ENCODE results near the gene PRB2. TPM values are rescaled to one million over a fixed set of nuclear protein-coding genes. Genes with fewer than 3 reads are reported as not detected.
"Not testable (repeated sequence)": the region's sequence is repeated elsewhere in the genome, so short reads cannot be mapped to it uniquely, and the experiment has no call there.

PRB2 gene
- total RNA-seq, 1 donor from 2014 or later = not detected

DNA sequence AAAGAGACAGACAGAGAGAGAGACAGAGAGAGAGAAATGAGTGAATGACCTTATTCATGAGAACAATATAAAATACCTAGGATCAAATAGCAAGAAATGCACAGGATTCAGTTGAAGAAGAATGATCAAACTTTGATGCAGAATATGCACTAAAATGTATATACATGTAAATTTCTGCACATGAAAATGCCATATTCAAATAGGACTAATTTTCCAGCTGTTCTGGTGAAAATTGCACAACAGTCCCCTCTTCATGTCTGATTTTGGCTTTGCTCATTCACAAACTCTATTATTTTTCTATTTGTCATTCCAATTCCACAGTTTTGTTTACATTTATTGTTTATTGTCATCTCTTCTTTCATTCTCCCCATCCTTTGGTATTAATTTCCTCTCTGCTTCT, 34.2 kb downstream of the PRB2 start:
- no peak overlapping the region for H3K4me3 ChIP-seq (ENCODE audit: low read depth, low read length)
- no peak for DNase-seq (ENCODE audit: low read depth)
- TF ChIP-seq, protein P1, sequence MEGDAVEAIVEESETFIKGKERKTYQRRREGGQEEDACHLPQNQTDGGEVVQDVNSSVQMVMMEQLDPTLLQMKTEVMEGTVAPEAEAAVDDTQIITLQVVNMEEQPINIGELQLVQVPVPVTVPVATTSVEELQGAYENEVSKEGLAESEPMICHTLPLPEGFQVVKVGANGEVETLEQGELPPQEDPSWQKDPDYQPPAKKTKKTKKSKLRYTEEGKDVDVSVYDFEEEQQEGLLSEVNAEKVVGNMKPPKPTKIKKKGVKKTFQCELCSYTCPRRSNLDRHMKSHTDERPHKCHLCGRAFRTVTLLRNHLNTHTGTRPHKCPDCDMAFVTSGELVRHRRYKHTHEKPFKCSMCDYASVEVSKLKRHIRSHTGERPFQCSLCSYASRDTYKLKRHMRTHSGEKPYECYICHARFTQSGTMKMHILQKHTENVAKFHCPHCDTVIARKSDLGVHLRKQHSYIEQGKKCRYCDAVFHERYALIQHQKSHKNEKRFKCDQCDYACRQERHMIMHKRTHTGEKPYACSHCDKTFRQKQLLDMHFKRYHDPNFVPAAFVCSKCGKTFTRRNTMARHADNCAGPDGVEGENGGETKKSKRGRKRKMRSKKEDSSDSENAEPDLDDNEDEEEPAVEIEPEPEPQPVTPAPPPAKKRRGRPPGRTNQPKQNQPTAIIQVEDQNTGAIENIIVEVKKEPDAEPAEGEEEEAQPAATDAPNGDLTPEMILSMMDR (conservative IDR thresholded peaks at IDR 0.05; ENCODE audit: low read depth, low read length) = no peak

DNA sequence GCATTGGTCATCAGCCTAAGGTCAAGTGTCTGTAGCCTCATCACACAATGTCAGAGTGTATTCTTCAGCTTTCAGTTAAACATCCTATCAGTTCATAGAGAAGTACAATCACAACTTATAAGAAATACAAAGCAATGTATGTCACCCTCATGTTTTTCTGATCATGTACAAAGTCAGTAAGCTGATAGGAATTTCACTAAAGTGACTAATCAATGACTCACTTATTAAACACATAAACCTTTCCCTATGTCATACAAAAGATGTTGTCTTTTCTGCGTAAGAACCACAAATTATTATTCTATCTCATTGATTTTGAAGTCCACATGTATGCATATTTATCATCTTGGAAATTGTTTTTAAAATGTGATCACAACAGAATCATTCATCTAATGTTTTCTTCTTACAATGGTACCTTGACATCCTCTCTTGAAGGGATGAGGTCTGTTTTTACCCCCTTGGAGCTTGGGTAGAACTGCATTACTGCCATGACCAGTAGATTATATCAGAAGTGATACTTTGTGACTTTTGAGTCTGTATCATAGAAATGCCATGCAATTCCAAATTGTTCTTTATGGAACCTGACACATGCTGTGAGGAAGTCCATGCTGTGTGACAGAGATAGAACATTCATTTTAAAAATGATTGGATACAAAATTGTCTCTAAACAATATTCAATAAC, 35.0 kb downstream of the PRB2 start:
- DNase-seq (ENCODE audit: low read depth); H3K4me3 ChIP-seq (ENCODE audit: low read depth, low read length): not testable (repeated sequence)

DNA sequence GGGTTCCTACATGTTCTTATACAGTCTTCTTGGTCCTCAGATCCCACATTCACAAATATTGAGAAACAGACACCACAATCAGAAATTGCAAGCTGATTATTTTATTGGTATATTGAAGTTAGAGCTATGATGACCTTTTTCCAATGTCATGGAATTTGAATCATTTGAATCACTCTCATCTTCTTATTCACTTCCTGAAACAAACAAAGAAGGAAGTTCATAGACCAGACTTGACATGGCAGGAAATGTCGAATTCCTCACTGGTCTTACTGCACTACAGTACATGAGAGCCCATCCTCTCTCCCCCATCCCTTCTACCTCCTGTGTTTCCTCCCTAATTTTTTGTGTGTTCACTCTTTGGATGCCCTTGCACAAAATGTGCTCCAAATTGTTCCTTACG, 43.6 kb downstream of the PRB2 start:
- not testable (repeated sequence) for H3K4me3 ChIP-seq (ENCODE audit: low read depth, low read length); DNase-seq (ENCODE audit: low read depth)

DNA sequence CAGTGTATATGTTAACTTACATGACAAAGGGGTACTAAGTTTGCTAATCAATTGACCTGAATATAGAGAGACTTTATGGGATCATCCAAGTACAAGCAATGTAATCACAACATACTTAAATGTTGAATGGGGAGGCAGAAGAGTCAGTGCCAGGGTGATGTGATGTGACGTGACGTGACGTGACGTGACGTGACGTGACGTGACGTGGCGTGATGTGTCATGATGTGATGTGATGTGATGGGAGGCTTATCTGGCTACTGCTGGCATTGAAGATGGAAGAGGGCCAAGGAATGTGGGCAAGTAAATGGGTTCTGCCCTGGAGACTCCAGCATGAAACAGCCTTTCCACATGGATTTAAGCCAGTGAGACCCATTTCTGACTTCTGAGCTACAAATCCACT, 46.9 kb downstream of the PRB2 start:
- H3K4me3 ChIP-seq (ENCODE audit: low read depth, low read length) = no peak overlapping the region
- DNase-seq (ENCODE audit: low read depth) = no peak
- TF ChIP-seq, protein P1 (conservative IDR thresholded peaks at IDR 0.05; ENCODE audit: low read depth, low read length) = no peak

DNA sequence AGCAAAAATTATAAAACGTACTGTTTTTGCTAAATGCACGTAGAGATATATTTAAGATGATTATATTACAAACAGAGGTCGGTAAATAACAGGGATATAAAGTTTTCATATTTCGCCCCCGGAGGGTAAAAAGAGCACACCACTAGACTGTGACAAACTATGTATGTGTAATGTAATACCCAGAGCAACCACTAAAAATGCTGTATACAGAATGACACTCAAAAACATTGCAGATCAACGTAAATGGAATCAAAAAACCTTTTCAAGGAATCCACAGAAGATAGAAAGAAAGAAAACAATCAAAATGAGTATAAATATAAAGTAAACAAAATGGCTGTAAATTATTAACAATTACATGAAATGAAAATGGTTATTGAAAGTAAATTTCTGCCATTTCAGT, 47.6 kb downstream of the PRB2 start:
- TF ChIP-seq, protein P1 (conservative IDR thresholded peaks at IDR 0.05; ENCODE audit: low read depth, low read length) = peak; percentile 20
- no peak for DNase-seq (ENCODE audit: low read depth)
- no peak overlapping the region for H3K4me3 ChIP-seq (ENCODE audit: low read depth, low read length)

DNA sequence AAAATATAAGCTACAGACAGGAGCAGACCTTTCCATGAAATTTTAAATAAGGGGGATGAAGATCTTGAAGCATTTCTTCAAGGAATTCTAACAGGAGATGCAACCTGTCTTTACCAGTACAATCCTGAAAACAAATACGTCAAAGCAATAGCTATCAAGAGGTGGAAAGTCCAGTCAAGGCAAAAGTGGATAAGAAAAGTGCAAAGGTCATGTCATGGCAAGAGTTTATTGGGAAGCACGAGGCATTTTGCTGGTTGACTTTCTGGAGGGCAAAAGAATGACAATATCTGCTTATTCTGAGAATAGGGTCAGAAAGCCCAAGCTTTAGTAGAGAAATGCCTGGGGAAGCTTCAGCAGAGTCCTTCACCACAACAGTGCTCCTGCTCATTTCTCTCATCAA, 50.9 kb downstream of the PRB2 start:
- DNase-seq (ENCODE audit: low read depth) = no peak
- TF ChIP-seq, protein P1 (conservative IDR thresholded peaks at IDR 0.05; ENCODE audit: low read depth, low read length) = no peak
- no peak overlapping the region for H3K4me3 ChIP-seq (ENCODE audit: low read depth, low read length)

Other genes with a start within 250 kb of the PRB2 start
- gene SMIM10L1, start 224.4 kb downstream of the PRB2 start, total RNA-seq = 7.8 and 9.3 TPM in 2 replicates
- gene TAS2R42, start 208.6 kb downstream of the PRB2 start, total RNA-seq = not detected in 2 replicates
- gene PRB3, start 125.9 kb downstream of the PRB2 start, total RNA-seq = not detected in 2 replicates
- gene PRB4, start 85.1 kb downstream of the PRB2 start, total RNA-seq = not detected in 2 replicates